Activated effector memory CD4-positive, alpha-beta T cell treated with anti-CD3 and anti-CD28 coated beads, Interleukin-2, amount 50 U/mL, for 16 hours (primary cell): ENCODE measurements around the gene NCSTN.

ENCODE experiments used
- DNase-seq: peaks from one replicate; pipeline ENCODE4 v3.0.0-alpha.2; 2020

Gene NCSTN

GRCh38 chr1:160342953-160343869, at the start of gene NCSTN, which contains the start of gene COPA:
Gene NCSTN, plus strand, starts transcription at chr1:160343383. Its CDS starts 14 bp downstream, at chr1:160343397.
Gene COPA, minus strand, starts transcription at chr1:160343250. Its CDS starts 80 bp downstream, at chr1:160343170.
- peak; percentile 96 for DNase-seq

- DNase-seq = no peak
Observed at GRCh38 chr1:160296036-160296435, 47.1 kb upstream of the NCSTN start.

GRCh38 chr1:160300173-160300572, 43.0 kb upstream of the NCSTN start:
- DNase-seq = no peak

- no peak for DNase-seq
Observed at GRCh38 chr1:160307118-160307791, 35.9 kb upstream of the NCSTN start.

GRCh38 chr1:160308451-160309184, 34.6 kb upstream of the NCSTN start:
- DNase-seq = no peak

GRCh38 chr1:160309185-160309557, 34.0 kb upstream of the NCSTN start:
- no peak for DNase-seq

GRCh38 chr1:160309571-160309970, 33.6 kb upstream of the NCSTN start:
- DNase-seq = no peak

- no peak for DNase-seq
Observed at GRCh38 chr1:160315359-160315758, 27.8 kb upstream of the NCSTN start.

GRCh38 chr1:160322831-160323230, 20.4 kb upstream of the NCSTN start:
- no peak for DNase-seq

- DNase-seq = no peak
Observed at GRCh38 chr1:160325252-160325651, 17.9 kb upstream of the NCSTN start.

- no peak for DNase-seq
Observed at GRCh38 chr1:160326418-160326817, 16.8 kb upstream of the NCSTN start.

- no peak for DNase-seq
Observed at GRCh38 chr1:160328184-160328583, 15.0 kb upstream of the NCSTN start.

GRCh38 chr1:160330119-160330518, 13.1 kb upstream of the NCSTN start:
- no peak for DNase-seq

- DNase-seq = no peak
Observed at GRCh38 chr1:160332516-160332915, 10.7 kb upstream of the NCSTN start.

GRCh38 chr1:160338580-160338979, 4.6 kb upstream of the NCSTN start:
- no peak for DNase-seq

GRCh38 chr1:160340146-160340545, 3.0 kb upstream of the NCSTN start:
- no peak for DNase-seq

GRCh38 chr1:160340866-160341265, 2.3 kb upstream of the NCSTN start:
- DNase-seq = no peak

- DNase-seq = no peak
Observed at GRCh38 chr1:160342526-160342925, 657 bp upstream of the NCSTN start.

- no peak for DNase-seq
Observed at GRCh38 chr1:160344241-160344640, 1.1 kb downstream of the NCSTN start.

- DNase-seq = no peak
Observed at GRCh38 chr1:160344936-160345335, 1.8 kb downstream of the NCSTN start.

- no peak for DNase-seq
Observed at GRCh38 chr1:160346463-160346862, 3.3 kb downstream of the NCSTN start.

- DNase-seq = no peak
Observed at GRCh38 chr1:160346958-160347357, 3.8 kb downstream of the NCSTN start.

- no peak for DNase-seq
Observed at GRCh38 chr1:160351629-160352028, 8.4 kb downstream of the NCSTN start.
